CD4-positive, alpha-beta T cell treated with Interleukin-2 at 100 ng/mL for 4 hours (primary cell): Measurements from ENCODE around the gene SH3D19.
"Not testable (repeated sequence)": the region's sequence is repeated elsewhere in the genome, so short reads cannot be mapped to it uniquely, and the experiment has no call there.

ENCODE experiments used
- DNase-seq: peaks from one replicate; pipeline ENCODE4 v3.0.0-alpha.2; 2020; ENCODE audit warnings: low spot score

SH3D19 gene

DNA sequence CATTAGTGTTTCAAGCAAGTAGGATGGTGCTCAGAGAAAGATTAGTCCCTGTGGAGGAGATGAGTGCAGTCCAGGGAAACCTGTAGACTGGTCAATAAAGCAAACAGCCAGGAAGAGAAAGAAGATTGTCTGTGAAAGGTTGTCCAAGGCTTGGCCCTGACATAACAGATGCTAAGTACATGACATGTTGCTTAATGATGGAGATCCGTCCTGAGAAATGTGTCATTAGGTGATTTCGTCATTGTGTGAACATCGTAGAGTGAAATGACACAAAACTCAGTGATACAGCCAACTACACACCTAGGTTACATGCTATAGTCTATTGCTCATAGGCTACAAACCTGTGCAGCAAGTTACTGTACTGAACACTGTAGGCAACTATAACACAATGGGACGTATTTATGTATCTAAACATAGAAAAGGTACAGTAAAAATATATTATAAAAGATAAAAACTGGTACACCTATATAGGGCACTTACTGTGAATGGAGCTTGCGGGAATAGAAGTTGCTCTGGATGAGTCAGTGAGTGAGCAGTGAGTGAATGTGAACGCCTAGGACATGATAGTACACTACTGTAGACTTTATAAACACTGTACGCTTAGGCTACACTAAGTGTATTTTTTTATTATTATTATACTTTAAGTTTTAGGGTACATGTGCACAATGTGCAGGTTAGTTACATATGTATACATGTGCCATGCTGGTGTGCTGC is 57.4 kb downstream of the SH3D19 start:
- DNase-seq: no peak

DNA sequence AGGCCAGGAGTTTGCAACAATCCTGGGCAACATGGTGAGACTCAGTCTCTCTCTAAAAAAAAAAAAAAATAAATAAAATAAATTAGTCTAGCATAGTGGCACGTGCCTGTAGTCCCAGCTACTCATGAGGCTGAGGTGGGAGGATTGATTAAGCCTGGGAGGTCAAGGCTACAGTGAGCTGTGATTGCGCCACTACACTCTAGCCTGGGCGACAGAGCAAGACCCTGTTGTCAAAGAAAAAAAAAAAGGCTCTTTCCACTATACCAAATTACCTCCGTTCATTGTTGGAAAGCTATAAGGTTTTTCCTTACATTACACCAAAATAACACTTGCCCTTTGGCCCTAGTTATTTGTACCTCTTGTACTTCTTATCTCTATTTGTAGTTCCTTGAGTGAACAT is 58.3 kb downstream of the SH3D19 start:
- no peak for DNase-seq

DNA sequence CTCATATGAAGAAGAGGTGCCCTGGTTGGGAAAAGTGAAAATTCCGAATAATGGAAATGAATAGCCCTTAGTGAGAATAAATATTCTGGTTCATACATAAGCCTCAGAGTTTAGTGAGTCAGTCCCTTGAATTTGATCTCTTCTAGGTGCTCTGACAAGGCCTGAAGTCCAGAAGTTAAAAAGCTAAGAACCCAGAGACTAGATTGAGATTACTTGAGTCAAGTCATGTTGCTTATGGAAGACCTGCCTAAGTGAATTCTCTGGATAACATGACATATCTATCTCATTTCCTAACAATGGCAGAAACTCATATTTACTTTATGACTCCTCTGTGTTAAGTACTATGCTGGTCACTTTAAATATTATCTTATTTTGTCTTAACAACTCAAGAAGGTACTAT is 58.9 kb downstream of the SH3D19 start:
- DNase-seq: no peak

DNA sequence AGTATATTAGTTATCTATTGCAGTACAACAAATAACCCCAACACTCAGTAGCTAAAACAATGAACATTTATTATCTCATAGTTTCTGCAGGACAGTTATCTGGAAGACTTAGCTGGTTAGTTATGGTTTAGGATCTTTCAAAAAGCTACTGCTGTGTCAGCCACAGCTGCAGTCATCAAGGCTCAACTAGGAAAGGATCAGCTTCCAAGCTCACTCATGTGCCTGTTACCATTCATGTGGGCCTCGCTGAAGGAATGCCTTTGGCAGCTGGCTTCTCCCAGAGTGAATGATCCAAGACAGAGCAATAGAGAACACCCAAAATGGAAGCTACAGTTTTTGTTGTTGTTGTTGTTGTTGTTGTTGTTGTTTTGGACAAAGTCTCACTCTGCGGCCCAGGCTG is 62.0 kb downstream of the SH3D19 start:
- DNase-seq: no peak

DNA sequence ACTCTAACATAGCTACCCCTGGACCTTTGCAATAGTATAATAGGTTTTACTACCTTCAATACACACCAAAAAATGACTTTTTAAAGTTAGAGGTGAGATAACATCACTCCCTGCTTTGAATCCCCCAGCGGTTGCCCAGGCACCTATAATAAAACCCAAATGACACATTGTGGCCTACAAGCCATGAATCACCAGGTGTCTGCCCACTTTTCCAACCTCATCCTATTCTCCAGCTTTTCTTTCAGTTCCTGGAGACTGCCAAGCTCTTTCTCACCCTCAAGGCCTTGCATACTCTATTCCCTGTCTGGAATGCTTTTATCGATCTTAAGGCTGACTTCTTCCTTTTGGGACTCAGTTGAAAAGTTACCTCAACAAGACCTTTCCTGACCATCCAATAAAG is 64.9 kb downstream of the SH3D19 start:
- no peak for DNase-seq

DNA sequence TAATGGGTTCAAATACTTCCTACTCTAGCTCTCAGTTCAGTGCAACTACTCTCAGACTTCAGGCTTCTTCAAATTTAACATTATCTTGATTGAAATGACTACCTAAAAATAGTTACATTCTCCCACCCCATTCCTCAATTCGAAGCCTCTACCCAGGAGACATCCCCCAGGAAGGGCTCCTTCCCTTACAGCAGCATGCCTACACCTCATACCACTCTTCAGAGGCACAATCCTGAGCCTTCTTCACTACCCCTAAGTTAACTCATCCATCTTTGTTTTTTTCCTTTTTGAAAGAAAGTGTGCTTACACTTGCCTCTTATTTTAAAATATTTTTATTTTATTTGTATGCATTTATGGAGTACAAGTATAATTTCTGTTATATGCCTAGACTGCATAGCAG is 65.7 kb downstream of the SH3D19 start:
- DNase-seq: no peak

DNA sequence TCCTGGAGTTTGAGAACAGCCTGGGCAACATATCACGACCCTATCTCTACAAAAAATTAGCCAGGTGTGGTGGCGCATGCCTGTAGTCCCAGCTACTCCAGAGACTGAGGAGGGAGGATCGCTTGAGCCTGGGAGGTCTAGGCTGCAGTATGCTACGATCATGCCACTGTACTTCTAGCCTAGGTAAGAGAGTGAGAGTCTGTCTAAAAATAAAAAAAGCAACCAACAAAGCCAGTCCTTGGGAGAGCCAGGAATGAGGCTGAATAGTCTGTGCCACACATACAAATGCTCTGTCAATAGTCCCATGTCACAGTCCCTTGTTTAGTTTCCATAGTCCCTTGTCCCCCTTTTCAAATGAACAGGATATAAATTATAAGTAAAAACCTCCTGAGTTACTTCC is 67.7 kb downstream of the SH3D19 start:
- DNase-seq: no peak

DNA sequence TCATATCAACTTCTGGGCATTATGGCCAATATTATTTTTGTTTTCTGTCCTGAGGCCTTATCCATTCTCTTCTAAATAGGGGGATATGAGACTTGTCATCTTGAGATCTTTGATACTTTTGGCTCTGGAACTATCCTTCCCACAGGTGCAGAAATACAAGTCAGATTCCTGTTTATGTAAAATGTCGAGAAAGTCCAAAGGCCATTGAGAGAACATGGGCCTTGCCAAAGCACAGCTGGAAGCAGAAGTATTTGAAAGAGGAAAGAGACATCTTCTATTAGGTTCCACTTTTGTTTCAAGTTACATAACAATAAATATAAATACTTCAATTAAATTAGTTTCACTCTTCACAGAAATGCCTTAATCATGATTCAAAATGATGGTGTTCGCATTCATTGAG is 69.3 kb downstream of the SH3D19 start:
- no peak for DNase-seq

DNA sequence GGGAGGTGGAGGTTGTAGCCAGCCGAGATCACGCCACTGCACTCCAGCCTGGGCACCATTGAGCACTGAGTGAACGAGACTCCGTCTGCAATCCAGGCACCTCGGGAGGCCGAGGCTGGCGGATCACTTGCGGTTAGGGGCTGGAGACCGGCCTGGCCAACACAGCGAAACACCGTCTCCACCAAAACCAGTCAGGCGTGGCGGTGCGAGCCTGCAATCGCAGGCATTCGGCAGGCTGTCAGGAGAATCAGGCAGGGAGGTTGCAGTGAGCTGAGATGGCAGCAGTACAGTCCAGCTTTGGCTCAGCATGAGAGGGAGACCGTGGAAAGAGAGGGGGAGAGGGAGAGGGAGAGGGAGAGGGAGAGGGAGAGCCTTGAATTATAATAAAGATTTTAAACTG is 69.7 kb downstream of the SH3D19 start:
- not testable (repeated sequence) for DNase-seq

DNA sequence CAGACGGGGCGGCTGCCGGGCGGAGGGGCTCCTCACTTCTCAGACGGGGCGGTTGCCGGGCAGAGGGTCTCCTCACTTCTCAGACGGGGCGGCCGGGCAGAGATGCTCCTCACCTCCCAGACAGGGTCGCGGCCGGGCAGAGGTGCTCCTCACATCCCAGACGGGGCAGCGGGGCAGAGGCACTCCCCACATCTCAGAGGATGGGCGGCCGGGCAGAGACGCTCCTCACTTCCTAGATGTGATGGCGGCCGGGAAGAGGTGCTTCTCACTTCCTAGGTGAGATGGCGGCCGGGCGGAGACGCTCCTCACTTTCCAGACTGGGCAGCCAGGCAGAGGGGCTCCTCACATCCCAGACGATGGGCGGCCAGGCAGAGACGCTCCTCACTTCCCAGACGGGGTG is 70.2 kb downstream of the SH3D19 start:
- DNase-seq: not testable (repeated sequence)

DNA sequence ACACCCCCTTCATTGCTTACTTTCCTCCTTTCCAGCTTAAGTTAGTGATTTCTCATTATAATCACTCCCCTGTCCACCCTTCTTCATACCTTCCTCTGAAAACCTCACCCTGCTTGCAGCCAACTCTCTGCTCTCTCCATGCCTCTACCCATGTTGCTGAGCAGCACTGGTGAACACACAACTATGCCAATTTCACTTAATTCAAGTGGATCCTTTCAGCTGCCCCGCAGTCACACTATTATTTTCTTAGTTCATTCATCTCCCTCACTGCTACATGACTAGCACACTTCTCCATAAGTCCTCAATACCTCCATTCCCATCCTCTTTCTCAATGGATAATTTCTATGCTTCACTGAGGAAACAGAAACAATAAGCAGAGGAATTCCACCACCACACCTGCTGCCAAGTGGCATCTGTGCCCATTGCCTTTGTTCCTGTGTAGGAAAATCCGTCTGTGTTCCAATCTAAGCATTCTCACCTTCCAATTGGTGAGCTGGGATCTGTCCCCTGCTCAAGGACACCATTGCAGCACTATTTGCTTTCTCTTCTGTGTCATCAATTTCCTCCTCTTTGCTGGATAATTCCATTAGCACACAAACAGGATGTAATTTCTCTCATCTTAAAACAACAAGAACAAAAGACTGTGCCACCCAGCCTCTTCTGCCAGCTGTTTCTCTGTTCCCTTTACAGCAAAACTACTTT is 73.7 kb downstream of the SH3D19 start:
- no peak for DNase-seq

DNA sequence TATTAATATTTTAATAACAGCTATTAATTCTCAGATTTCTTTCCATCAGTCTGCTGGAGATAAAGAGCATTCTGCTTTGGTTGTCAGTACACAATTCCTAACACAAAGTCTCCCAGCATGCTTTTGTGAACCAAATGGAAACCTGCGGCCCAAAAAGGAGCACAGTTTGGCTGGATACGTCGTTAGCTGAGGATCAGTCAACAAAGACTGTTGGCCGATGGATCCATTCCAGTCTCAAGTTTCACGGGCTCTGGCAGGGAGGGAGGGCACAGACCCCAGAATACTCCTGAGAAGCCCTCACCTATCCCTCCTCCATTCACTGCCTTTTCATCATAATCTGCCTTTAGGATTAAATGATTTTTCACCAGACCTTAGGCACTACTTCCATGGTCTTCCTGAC is 74.7 kb downstream of the SH3D19 start:
- no peak for DNase-seq

DNA sequence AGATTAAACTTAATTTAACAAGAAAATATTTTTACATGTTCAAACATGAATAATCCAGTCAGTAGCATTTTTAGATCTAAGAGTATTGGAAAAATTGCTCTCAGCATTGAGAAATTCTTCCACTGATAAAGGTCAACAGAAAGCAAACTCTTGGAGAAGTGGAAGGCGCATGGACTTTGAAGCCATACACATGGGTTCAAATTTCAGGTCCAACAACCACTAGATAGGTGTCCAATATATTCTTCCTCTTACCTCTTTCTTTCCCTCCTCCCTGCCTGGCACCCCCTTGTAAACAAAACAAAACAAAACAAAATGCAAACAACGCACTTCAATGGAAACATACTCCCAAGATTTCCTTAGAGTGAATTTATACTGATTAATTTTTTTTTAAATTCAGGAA is 76.9 kb downstream of the SH3D19 start:
- no peak for DNase-seq

DNA sequence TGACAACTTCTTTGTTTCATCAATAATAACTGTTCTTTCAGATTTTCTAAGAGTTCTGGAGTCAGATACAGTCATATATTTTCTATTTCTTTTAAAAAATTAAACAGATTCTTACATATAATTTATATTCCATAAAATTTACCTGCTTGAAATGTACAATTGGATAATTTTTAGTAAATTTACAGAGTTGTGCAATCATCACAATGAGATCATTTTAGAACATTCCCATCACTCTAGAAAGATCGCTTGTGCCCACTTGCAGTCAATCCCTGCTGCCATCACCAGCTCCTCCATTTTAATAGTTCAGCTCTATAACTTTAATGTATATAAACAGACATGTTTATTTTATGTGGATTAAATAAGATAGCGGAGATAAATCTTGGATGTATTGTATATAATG is 78.0 kb downstream of the SH3D19 start:
- no peak for DNase-seq

DNA sequence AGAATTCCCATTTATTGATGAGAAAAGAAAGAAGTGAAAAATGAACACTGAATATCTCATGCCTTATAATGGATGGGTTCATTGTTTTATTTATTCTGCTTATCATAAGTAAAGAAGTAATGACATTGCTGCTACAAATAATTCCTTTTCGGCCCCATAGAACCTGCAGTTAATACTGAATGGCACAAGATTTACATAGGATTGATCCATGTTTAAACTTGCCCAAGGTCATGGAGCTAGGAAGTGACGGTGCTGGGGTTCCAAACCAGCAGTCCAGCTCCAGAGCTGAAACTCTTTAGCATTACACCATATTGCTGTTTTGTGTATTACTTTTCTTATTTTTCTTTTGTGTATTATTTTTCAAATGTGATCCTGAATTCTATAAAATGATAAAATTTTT is 78.7 kb downstream of the SH3D19 start:
- no peak for DNase-seq

DNA sequence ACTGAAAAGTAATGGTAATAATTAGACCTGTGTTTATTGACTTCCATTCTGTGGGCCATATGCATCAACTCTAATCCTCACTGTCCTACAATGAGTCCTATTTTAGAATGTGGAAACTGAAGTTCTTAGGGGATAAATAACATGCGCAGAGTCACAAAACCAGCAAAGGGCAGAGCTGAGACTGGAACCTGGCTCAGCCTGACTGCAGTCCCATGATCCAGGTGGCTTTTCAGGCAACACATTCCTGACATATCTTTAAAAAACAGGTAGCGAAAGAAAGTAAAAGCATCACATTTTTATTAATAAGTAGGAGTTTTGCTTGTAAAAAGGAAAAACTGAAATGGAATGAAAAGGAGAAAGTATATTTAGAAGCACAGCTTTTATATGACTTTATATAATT is 83.1 kb downstream of the SH3D19 start:
- DNase-seq: no peak

DNA sequence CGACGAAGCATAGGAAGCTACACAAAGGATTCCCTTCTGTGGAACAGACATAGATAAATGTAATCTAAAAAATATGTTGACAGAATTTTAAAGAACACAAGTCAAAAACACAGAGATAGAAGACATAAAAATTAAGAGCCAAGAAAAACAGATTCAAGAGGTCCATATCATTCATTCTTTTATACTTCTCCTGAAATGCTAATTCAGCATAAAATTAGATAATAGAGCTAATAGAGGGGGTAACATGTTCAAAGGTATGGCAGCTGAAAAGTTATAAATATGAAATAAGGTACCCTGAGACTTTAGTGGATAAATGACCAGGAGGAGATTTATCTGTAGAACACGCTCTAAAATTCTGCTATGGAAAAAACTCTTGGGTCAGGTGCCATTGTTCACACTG is 85.8 kb downstream of the SH3D19 start:
- no peak for DNase-seq

DNA sequence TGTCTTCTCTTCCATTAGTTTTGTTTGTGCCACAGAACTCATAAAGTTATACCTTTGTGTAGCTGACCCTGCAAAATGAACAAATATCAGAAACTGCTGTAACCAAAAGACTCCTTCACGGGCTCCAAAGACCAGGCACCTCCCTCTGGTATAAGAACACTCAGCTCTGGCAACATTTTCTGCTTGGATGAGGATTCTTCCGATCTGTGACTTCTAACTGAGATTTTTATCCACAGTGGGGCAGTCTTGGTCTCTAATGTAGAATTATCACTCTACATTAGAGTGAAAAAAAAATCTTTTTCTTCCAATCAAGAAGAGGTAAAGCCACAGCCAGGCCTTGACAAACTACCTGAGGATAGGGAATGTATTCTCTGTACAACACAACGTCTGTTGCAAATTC is 86.9 kb downstream of the SH3D19 start:
- DNase-seq: no peak

DNA sequence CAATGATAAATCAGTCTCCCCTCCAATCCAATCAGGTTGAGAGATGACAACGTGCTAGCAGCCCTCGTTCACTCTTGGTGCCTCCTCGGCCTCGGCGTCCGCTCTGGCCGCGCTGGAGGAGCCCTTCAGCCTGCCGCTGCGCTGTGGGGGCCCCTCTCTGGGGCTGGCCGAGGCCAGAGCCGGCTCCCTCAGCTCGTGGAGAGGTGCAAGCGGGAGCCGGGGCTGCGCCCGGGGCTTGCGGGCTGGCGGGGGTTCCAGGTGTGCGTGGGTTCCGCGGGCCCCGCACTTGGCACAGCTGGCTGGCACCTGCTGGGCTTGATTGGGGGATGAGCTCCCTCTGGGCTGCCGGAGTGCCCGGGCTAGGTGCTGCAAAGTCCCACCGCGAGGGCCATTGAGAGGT is 89.4 kb downstream of the SH3D19 start:
- no peak for DNase-seq

DNA sequence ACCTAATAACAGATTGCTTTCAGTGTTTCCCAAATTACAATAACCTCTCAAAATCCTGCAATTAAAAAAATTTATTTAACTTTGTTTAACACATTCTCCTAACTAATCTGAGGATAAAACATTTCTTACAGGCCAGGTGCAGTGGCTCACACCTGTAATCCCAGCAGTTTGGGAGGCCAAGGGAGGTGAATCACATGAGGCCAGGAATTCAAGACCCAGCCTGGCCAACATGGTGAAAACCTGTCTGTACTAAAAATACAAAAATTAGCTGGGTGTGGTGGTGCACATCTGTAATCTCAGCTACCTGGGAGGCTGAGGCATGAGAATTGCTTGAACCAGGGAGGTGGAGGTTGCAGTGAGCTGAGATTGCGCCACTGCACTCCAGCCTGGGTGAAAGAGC is 90.0 kb downstream of the SH3D19 start:
- not testable (repeated sequence) for DNase-seq

DNA sequence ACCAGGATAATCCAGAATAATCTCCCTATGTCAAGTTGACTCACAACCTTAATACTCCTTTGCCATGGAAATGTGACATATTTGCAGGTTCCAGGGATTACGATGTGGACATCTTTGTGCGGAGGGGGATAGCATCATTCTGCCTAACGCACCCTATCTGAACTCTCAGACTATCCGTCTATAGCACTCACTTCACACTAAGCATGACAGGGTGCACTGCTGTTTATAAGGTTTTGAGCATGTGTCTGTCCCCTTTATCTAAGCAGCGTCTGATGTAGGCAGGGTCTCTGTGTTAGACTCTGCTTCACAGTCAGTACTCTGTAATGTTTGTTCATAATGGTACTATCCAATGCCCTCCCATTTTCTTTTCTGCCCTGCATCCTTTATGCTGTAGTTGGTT is 91.8 kb downstream of the SH3D19 start:
- DNase-seq: no peak

DNA sequence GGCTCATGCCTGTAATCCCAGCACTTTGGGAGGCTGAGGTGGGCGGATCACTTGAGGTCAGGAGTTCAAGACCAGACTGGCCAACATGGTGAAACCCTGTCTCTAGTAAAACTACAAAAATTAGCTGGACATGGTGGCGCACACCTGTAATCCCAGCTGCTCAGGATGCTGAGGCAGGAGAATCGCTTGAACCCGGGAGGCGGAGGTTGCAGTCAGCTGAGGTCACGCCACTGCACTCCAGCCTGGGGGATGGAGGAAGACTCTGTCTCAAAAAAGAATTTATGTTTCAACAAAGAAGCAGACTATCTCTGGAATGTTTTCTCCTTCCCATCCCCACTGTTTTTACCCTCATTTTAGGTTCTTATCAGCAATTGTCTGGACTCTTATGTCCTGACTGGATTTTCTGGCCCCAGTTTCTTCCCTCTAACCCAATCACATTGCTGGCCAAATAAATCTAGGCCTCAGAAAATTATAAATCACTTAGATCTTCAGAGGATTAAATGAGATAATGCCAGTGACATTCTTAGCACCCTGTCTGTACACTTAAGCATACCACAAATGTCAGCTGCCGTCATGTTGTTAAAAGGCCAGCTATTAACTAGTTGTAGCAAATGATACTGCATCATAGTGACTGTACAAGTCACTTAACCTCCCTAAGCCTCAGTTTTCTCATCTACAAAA is 93.3 kb downstream of the SH3D19 start:
- DNase-seq: no peak
